HG02678 (cell line): Measurements from ENCODE around the gene DAPK1.

Experiments
- ATAC-seq: cut with Tn5 transposase; IDR thresholded peaks from one replicate; pipeline ENCODE4 v1.9.1; 2021; ENCODE audit warnings: mild to moderate bottlenecking, moderate library complexity; ENCODE audit not compliant: unreplicated experiment

Gene DAPK1

GRCh38 chr9:87638292-87638691 is 140.6 kb downstream of the DAPK1 start:
- no peak for ATAC-seq

GRCh38 chr9:87639949-87640348 is 142.3 kb downstream of the DAPK1 start:
- no peak for ATAC-seq

- no peak for ATAC-seq
Measured at GRCh38 chr9:87640385-87640795, 142.7 kb downstream of the DAPK1 start.

GRCh38 chr9:87641067-87641466 is 143.4 kb downstream of the DAPK1 start:
- no peak for ATAC-seq

- no peak for ATAC-seq
Measured at GRCh38 chr9:87642330-87643106, 144.9 kb downstream of the DAPK1 start.

GRCh38 chr9:87643107-87643650 is 145.5 kb downstream of the DAPK1 start:
- no peak for ATAC-seq

- no peak for ATAC-seq
Measured at GRCh38 chr9:87643778-87644570, 146.3 kb downstream of the DAPK1 start.

GRCh38 chr9:87644659-87645058 is 147.0 kb downstream of the DAPK1 start:
- ATAC-seq: no peak

GRCh38 chr9:87646546-87646945 is 148.9 kb downstream of the DAPK1 start:
- ATAC-seq: no peak

GRCh38 chr9:87647114-87647513 is 149.4 kb downstream of the DAPK1 start:
- no peak for ATAC-seq

- no peak for ATAC-seq
Measured at GRCh38 chr9:87648606-87649005, 150.9 kb downstream of the DAPK1 start.

GRCh38 chr9:87650611-87651295 is 153.1 kb downstream of the DAPK1 start:
- ATAC-seq: no peak

GRCh38 chr9:87651431-87651830 is 153.8 kb downstream of the DAPK1 start:
- no peak for ATAC-seq

- no peak for ATAC-seq
Measured at GRCh38 chr9:87653941-87654340, 156.3 kb downstream of the DAPK1 start.

- ATAC-seq: no peak
Measured at GRCh38 chr9:87655731-87656130, 158.1 kb downstream of the DAPK1 start.

GRCh38 chr9:87656485-87656884 is 158.8 kb downstream of the DAPK1 start:
- no peak for ATAC-seq

- ATAC-seq: no peak
Measured at GRCh38 chr9:87657190-87657589, 159.5 kb downstream of the DAPK1 start.

GRCh38 chr9:87657893-87658292 is 160.2 kb downstream of the DAPK1 start:
- ATAC-seq: no peak

GRCh38 chr9:87658511-87658910 is 160.8 kb downstream of the DAPK1 start:
- ATAC-seq: no peak

GRCh38 chr9:87659534-87660419 is 162.1 kb downstream of the DAPK1 start:
- no peak for ATAC-seq
